PFSK-1 (cell line): ENCODE measurements around the gene ITIH2. TPM values are rescaled to one million over a fixed set of nuclear protein-coding genes. Genes with fewer than 3 reads are reported as not detected.

Source experiments
- FOXP2 ChIP-seq: optimal IDR thresholded peaks from 2 replicates; pipeline ENCODE3; 2011; ENCODE audit warnings: borderline replicate concordance, control low read depth, inconsistent platforms; ENCODE audit not compliant: insufficient read depth; ENCODE audit errors: extremely low read length, extremely low read depth
- POLR2AphosphoS5 ChIP-seq: IDR thresholded peaks from 2 replicates; pipeline ENCODE4 v1.6.1; 2012; ENCODE audit warnings: low read depth, mild to moderate bottlenecking, control low read depth, low read length, moderate library complexity
- SIN3A ChIP-seq: IDR thresholded peaks from 2 replicates; pipeline ENCODE4 v1.6.1; 2012; ENCODE audit warnings: mild to moderate bottlenecking, low read length, moderate library complexity, borderline replicate concordance; ENCODE audit not compliant: insufficient read depth
- TAF1 ChIP-seq: IDR thresholded peaks from 2 replicates; pipeline ENCODE4 v1.6.1; 2012; ENCODE audit warnings: low read length, control low read depth, borderline replicate concordance; ENCODE audit not compliant: insufficient read depth
- polyA plus RNA-seq: library from polyadenylated mRNA; unstranded; fragments of >200 nt; gene quantifications from one replicate; pipeline ENCODE4 v1.2.1, GENCODE V29; 2012; ENCODE audit warnings: low read depth, missing spikeins; ENCODE audit not compliant: insufficient read length
- TF ChIP-seq, protein P1 (sequence below), 2 experiments: IDR thresholded peaks; 2 replicates each; pipeline versions ENCODE4 v1.6.1 to v1.8.0; 2011 to 2012; ENCODE audit warnings: low read depth in 2 of 2, low read length in 2 of 2, control low read depth in 1 of 2, inconsistent platforms in 1 of 2, mild to moderate bottlenecking in 1 of 2, moderate library complexity in 1 of 2; ENCODE audit not compliant: insufficient read depth in 1 of 2

The ITIH2 gene
- polyA plus RNA-seq = not detected

- TF ChIP-seq SIN3A = no peak
- no peak for TF ChIP-seq TAF1
- no peak for TF ChIP-seq FOXP2
- no peak for TF ChIP-seq POLR2AphosphoS5
- TF ChIP-seq, protein P1, sequence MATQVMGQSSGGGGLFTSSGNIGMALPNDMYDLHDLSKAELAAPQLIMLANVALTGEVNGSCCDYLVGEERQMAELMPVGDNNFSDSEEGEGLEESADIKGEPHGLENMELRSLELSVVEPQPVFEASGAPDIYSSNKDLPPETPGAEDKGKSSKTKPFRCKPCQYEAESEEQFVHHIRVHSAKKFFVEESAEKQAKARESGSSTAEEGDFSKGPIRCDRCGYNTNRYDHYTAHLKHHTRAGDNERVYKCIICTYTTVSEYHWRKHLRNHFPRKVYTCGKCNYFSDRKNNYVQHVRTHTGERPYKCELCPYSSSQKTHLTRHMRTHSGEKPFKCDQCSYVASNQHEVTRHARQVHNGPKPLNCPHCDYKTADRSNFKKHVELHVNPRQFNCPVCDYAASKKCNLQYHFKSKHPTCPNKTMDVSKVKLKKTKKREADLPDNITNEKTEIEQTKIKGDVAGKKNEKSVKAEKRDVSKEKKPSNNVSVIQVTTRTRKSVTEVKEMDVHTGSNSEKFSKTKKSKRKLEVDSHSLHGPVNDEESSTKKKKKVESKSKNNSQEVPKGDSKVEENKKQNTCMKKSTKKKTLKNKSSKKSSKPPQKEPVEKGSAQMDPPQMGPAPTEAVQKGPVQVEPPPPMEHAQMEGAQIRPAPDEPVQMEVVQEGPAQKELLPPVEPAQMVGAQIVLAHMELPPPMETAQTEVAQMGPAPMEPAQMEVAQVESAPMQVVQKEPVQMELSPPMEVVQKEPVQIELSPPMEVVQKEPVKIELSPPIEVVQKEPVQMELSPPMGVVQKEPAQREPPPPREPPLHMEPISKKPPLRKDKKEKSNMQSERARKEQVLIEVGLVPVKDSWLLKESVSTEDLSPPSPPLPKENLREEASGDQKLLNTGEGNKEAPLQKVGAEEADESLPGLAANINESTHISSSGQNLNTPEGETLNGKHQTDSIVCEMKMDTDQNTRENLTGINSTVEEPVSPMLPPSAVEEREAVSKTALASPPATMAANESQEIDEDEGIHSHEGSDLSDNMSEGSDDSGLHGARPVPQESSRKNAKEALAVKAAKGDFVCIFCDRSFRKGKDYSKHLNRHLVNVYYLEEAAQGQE (IDR thresholded peaks at IDR 0.05; ENCODE audit: insufficient read depth in 1 of 2, low read depth in 2 of 2, low read length in 2 of 2) = no peak
Observed at GRCh38 chr10:7703140-7703539, at the start of gene ITIH2. Gene ITIH2, plus strand, starts transcription at chr10:7703316. Its CDS starts 119 bp downstream, at chr10:7703435.

GRCh38 chr10:7657552-7657951, 45.6 kb upstream of the ITIH2 start:
- TF ChIP-seq TAF1 = no peak
- no peak for TF ChIP-seq FOXP2
- TF ChIP-seq POLR2AphosphoS5 = no peak
- no peak for TF ChIP-seq SIN3A
- TF ChIP-seq, protein P1 (IDR thresholded peaks at IDR 0.05; ENCODE audit: insufficient read depth in 1 of 2, low read depth in 2 of 2, low read length in 2 of 2) = no peak

- TF ChIP-seq TAF1 (no peak), POLR2AphosphoS5 (no peak), SIN3A (no peak), FOXP2 (no peak)
- TF ChIP-seq, protein P1 (IDR thresholded peaks at IDR 0.05; ENCODE audit: insufficient read depth in 1 of 2, low read depth in 2 of 2, low read length in 2 of 2) = no peak
Observed at GRCh38 chr10:7659560-7659959, 43.6 kb upstream of the ITIH2 start.

GRCh38 chr10:7662522-7662921, 40.6 kb upstream of the ITIH2 start:
- no peak for TF ChIP-seq SIN3A
- no peak for TF ChIP-seq POLR2AphosphoS5
- TF ChIP-seq, protein P1 (IDR thresholded peaks at IDR 0.05; ENCODE audit: insufficient read depth in 1 of 2, low read depth in 2 of 2, low read length in 2 of 2) = no peak
- no peak for TF ChIP-seq FOXP2
- no peak for TF ChIP-seq TAF1

- TF ChIP-seq POLR2AphosphoS5 (no peak), TAF1 (no peak), FOXP2 (no peak), SIN3A (no peak)
- TF ChIP-seq, protein P1 (IDR thresholded peaks at IDR 0.05; ENCODE audit: insufficient read depth in 1 of 2, low read depth in 2 of 2, low read length in 2 of 2) = no peak
Observed at GRCh38 chr10:7664707-7665106, 38.4 kb upstream of the ITIH2 start.
